D341Med (cell line): Measurements from ENCODE around the gene NINJ2.

Experiments used
- DNase-seq: peaks from one replicate; pipeline ENCODE4 v3.0.0; 2012; ENCODE audit warnings: low spot score

The NINJ2 gene

DNA sequence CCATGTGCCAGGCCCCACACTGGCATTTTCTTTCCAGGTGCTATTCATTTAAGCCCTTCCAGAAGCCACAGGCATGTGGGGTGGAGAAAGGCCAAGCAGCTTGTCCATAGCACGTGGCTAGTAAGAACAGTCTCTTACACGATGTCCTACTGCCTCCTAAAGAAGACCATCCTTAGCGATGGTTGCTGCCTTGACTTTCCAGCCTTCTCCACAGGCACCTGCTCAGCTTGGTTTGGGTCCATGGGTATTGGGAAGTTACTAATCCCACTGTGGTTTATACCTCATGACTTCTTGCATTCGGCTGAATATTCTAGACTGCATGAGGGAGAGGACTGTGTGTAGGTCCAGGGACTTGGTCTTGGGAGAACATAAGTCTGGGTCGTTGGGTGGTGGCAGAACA, 49.2 kb downstream of the NINJ2 start:
- DNase-seq = no peak

- DNase-seq = no peak
Measured at GRCh38 chr12:612886-613285, 50.4 kb downstream of the NINJ2 start.

DNA sequence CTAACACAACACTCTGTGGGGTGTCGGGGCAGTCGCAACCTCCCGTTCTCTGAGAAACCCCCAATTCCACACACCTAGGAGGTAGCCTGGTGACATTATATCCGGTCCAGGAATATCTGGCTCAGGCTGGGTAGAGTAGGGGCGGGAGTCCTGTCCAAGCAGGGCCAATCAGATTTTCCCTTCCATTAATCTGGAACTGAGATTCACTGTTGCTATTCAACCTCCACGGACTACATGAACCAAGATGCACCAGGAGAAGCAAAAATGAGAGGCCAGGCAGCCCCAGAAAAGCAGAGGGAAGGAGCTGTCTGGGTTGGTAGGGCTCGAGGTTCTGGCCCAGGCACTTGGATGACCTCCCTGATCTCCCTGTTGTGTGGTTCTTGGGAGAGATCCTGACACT, 51.0 kb downstream of the NINJ2 start:
- DNase-seq = no peak

DNA sequence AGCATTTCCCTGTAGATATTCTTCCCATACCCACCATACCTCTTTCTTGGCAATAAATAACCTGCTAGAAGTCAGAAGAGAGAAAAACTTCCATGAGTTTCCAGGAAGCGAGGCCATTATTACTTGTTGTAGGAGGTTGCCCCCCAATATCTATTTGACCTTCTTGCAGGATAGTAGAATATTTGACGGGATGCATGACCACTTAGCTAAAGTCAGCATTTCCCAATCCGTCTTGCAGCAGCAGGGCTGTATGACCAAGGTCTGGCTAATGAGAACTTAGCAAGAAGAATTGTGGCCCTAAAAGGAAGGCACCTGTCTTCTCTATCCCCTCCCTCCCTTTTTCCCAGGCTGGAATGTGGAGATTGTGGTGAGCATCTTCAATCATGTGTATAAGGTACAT, 51.5 kb downstream of the NINJ2 start:
- DNase-seq = no peak

DNA sequence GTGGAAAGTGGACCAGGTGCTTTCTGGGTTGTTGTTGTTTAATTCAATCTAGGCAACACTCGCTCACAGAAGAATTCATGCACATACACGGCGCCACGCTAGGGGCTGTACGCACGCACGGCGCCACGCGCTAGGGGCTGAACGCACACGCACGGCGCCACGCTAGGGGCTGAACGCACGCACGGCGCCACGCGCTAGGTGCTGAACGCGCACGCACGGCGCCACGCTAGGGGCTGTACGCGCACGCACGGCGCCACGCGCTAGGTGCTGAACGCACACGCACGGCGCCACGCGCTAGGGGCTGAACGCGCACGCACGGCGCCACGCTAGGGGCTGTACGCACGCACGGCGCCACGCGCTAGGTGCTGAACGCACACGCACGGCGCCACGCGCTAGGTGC, 54.3 kb downstream of the NINJ2 start:
- DNase-seq = no peak

- no peak for DNase-seq
Measured at GRCh38 chr12:608413-608812, 54.8 kb downstream of the NINJ2 start.

- no peak for DNase-seq
Measured at GRCh38 chr12:607541-608001, 55.7 kb downstream of the NINJ2 start.

DNA sequence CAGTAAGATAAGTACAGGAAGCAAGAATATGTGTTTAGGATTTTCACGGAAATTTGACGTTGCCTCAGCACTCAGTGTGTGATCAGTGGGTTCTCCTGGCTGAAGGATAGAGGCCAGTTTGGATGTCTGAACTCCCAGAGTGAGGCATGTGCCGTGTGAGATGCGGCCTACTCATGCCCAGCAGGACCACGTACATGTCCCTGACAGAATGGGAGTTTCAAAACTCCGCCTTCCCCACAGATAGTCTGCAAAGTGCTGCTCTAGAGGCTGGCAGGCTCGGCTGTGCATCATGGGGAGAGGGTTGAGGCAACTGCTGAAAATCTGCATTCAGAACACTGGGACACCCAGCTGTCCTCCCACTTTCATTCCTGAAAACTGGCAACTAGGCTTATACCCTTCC, 58.3 kb downstream of the NINJ2 start:
- DNase-seq = no peak

DNA sequence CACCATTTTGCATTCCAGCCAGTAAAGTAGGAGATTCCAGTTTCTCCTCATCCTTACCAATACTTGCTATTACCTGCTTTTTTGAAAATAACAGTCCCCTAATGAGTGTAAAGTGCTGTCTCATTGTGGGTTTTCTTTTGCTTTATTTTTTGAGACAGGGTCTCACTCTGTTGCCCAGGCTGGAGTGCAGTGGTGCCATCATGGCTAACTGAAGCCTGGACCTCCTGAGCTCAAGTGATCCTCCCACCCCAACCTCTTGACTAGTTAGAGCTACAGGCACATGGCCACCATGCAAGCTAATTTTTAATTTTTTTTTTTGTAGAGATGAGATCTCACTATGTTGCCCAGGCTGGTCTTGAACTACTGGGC, 60.6 kb downstream of the NINJ2 start:
- no peak for DNase-seq

DNA sequence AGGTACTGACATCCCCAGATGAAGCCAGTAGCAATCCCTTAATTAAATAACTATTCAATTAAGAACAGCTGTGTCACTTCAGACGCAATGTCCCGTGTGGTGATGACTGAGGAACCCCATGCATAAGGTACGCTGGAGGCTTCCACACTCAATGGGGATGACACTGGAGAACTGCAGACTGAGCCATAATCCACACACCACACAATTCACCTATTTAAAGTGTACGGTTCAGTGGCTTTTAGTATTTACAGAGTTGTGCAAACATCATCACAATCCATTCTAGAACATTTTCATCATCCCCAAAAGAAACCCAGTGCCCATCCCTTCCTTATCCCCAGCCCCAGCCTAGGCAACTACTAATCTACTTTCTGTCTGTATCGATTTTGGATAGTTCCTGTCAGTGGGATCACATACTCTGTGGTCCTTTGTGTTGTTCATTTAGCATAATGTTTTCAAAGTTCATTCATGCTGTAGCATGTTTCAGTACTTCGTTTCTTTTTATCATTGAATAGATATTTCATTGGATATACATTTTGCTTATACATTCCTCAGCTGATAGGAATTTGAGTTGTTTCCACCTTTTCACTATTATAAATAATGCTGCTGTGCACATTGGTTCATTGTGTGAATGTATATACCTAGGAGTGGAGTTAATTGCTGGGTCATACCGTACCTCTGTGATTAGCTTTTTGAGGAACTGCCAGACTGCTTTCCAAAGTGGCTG, 61.1 kb downstream of the NINJ2 start:
- DNase-seq = no peak

DNA sequence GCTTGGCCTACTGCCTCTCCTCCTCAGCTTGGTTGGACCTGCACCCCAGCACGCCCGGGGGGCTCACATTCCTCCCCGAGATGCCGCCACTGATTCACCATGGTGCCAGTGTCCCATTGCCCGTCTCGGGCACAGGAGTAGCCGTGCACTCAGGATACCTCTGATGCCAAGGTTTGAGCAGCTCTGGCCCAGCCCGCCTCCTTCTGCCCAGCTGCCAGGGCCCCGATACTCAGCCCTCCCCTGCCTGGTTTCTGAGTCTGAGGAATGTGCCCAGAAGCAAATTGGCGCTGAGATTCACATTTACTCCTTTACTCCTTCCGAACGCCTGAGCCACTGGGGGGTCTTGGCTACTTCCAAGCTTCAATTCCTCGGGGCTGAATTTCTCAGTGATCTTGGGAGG, 63.5 kb downstream of the NINJ2 start:
- DNase-seq = no peak

GRCh38 chr12:597926-598568, 65.2 kb downstream of the NINJ2 start:
- no peak for DNase-seq

DNA sequence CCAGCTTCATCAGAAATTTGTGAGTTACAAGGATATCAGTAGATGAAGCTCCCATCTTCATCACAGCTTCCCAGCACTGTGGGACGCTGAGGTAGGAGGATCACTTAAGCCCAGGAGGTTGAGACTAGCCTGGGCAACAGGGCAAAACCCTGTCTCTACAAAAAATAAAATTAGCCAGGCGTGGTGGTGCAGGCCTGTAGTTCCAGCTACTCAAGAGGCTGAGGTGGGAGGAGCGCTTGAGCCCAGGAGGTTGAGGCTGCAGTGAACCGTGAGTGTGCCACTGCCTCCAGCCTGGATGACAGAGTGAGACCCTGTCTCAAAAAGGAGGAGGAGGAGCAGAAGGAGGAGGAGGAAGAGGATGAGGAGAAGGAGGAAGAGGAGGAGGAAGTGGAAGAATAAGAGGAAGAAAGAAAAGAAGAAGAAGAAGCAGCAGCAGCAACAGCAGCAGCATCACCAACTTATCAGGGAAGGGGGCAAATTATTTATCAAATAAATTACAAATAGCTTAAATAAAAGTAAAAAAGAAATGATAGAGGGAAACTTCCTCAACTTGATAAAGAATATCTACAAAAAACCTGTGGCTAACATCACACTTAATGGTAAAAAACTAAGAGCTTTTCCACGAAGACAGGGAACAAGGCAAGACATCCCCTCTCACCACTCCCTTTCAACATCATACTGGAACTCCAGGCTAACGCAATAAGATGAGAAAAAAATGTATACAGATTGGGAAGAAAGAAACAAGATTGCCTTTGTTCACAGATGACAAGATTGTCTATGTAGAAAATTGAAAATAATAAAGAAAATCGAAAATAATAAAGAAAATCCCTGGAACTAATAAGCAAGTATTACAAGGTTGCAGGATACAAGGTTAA, 69.6 kb downstream of the NINJ2 start:
- no peak for DNase-seq

DNA sequence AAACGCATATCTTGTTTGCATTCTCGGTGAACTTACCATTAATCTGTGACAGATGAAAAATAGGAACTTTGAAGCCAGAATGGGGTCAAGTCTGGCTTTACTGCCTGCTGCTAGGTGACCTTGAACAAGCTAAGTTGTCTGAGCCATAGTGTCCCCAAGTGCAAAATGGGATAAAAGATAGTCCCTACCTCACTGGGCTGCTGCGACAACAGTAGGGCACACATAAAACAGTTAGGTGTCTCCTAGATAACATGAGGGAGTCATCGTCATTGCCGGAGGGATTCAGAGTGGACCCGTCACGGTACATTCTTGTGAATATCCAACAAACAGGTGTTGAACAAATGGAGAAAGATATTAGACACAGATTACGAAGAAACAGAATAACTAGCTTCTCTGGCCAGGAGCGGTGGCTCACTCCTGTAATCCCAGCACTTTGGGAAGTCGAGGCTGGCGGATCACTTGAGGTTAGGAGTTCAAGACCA, 71.2 kb downstream of the NINJ2 start:
- no peak for DNase-seq

GRCh38 chr12:591167-592023, 71.8 kb downstream of the NINJ2 start:
- DNase-seq = peak; percentile 94

GRCh38 chr12:590206-590750, 73.0 kb downstream of the NINJ2 start:
- no peak for DNase-seq

GRCh38 chr12:588646-589045, 74.6 kb downstream of the NINJ2 start:
- DNase-seq = no peak

- DNase-seq = no peak
Measured at GRCh38 chr12:588024-588322, 75.3 kb downstream of the NINJ2 start.

DNA sequence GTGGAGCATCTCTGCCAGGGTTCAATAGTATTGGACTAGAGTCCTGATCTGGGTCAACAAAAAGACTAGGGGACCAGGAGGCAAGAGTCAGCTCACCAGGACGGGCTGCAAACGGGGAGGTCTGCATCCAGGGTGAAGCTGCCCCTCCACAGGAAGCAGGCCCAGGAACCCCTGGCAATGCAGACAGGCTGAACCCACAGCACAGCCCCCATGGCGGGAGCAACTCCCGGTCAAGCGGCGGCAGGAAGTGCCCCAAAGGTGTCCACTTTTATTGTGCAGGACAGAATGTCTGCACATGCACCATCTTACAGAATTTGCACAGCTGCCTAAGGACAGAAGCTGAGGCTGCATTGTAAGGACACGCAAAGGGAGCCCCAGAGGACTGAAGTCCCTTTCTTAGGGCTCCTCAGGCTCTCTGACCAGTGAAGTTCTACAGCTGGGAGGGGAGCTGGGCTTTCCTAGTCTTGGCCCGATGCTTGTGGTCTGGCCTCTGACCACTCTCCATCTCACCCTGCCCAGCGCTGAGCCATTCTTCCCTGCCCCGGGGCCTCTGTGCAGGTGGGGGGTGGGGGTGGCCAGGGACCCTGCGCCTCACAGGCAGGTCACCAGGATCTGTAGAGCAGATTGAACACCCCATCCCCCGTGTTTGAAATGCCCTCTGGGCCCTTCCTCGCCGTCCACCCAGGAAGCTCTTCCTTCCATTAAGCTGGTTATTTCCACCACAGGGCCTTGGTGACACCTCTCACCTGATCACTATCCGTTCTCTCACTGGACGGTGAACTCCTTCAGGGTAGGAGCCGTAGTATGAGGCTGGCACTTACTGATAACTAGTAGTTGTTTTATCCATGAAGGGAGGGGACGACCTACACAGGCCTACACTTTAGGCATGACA, 75.9 kb downstream of the NINJ2 start:
- DNase-seq = no peak

DNA sequence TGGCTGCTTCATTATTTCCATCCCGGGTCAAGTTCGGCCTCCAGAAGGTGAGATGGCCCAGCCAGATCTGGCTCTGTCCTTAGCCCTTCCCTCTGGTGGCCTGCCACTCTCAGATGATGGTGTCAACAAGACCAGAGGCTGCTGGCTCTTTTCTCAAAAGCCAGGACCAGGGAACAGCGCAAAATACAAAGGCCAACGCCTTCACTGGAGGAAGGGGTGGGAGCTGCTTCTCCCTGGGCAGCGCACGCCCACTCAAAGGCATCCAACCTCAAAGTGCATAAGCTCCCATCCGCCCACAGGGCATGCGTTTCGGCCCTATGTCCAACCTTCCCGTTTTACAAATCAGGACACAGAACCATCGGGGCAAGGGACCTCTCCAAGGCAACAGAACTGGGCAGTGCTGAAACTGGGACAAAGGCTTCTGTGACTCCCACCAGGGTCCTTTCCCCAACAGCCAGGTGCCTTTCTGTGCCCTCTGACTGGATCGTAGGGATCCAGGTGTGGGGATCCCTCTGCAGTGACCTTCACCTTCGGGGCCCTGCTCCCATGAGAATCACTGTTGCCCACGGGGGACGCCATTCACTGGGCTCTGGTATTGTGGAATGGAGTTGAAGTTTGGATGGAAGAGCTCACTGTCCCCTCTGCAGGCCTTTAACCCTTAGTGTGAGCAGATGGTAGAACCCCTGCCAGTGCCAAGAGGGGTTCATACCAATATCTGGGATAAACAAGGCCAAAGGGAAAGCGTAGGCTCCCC, 76.8 kb downstream of the NINJ2 start:
- DNase-seq = no peak
